Measurements from ENCODE around the gene ETF1.
A peak's percentile ranks its signal among the peaks of the same experiment; 100 is the strongest.

The ETF1 gene

DNA sequence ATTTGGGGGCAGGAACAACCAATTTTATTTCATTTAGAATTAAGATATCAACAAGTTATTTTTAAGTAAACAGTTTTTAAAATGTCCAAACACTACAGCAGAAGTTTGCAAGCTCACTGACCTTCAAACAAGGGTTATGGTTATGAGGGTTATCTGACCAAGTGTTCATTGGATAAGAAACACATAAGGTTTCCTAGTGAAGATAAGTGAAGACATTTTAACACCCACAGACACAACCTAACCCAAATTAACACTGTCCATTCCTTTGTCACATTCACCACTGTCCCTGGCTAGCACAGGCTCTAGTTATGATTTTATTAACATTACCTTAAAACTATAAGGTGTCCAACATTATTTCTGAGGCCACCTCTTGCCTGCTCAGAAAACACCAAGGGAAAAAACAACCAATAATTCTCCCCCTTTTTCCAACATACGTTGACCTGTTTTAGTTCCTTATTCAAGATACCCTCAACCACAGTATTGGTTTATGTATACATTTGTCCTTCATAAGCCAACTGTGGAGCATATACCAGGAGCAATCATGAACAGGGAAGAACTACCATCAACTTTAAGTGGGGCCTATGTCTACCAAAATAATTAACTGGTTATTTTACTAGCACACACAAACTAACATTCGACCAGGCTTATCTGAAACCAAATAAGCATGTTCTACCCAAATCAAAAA, 4.0 kb downstream of the ETF1 start:
- H3K27ac ChIP-seq = no peak overlapping the region
- TF ChIP-seq, protein P1, sequence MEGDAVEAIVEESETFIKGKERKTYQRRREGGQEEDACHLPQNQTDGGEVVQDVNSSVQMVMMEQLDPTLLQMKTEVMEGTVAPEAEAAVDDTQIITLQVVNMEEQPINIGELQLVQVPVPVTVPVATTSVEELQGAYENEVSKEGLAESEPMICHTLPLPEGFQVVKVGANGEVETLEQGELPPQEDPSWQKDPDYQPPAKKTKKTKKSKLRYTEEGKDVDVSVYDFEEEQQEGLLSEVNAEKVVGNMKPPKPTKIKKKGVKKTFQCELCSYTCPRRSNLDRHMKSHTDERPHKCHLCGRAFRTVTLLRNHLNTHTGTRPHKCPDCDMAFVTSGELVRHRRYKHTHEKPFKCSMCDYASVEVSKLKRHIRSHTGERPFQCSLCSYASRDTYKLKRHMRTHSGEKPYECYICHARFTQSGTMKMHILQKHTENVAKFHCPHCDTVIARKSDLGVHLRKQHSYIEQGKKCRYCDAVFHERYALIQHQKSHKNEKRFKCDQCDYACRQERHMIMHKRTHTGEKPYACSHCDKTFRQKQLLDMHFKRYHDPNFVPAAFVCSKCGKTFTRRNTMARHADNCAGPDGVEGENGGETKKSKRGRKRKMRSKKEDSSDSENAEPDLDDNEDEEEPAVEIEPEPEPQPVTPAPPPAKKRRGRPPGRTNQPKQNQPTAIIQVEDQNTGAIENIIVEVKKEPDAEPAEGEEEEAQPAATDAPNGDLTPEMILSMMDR (IDR thresholded peaks at IDR 0.05) = no peak
- TF ChIP-seq ZFX (IDR thresholded peaks at IDR 0.05; ENCODE audit: borderline replicate concordance) = no peak

DNA sequence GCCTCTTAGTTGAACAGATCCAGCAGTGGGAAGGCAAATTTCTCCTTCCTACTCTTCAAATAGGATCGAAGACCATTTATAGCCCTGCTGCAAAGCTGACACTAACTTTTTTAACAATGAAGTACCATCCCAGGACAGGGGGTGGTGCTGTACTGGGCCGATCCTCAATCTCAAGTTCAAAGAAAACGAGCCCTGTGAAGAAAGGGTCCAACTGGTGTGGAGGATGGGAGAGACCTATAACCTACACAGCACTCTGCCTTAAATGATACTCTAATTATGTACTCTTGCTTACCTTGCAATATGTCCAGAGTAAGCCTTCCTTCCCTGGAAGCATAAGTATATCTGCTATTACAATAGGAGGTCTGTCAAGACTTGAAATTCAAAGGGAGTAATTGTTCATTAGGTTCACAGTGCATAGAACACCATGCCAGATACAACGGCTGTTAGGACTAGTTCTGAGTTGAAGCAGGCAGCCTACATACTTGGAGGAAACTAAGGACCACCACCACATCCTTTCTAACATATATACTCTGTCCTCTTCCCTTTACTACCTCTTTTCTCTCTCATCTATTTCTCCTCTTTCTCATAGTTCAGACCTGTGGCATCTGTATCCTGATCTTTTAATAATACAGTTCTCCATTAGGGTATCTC, 6.2 kb downstream of the ETF1 start:
- TF ChIP-seq ZFX (IDR thresholded peaks at IDR 0.05; ENCODE audit: borderline replicate concordance) = no peak
- TF ChIP-seq, protein P1 (IDR thresholded peaks at IDR 0.05) = peak; percentile 47

GRCh38 chr5:138536215-138536614, 6.8 kb downstream of the ETF1 start:
- TF ChIP-seq ZFX (IDR thresholded peaks at IDR 0.05; ENCODE audit: borderline replicate concordance) = no peak
- TF ChIP-seq, protein P1 (IDR thresholded peaks at IDR 0.05) = no peak
- H3K27ac ChIP-seq = no peak overlapping the region

More for the DNA sequence above, 6.2 kb downstream of the ETF1 start:
- no peak overlapping the region for H3K27ac ChIP-seq

GRCh38 chr5:138533973-138534941, 8.8 kb downstream of the ETF1 start:
- TF ChIP-seq, protein P1 (IDR thresholded peaks at IDR 0.05) = no peak
- no peak for TF ChIP-seq ZFX (IDR thresholded peaks at IDR 0.05; ENCODE audit: borderline replicate concordance)
- no peak overlapping the region for H3K27ac ChIP-seq

DNA sequence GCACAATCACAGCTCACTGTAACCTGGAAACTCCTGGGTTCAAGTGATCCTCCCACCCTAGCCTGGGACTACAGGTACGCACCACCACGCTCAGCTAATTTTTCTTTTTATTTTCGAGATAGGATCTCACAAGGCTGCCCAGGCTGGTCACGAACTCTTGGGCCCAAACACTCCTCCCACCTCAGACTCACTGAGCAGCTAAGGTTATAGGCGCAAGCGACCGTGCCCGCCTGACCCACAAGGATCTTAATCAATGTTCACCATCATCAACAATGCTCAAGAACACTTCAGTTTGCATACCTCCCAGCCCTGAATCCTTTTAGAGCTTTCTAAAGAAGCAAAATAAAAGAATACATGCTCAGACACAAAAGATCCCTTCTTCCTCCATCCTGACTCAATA, 13.2 kb downstream of the ETF1 start:
- H3K27ac ChIP-seq = peak overlapping the region; percentile 45
- TF ChIP-seq ZFX (IDR thresholded peaks at IDR 0.05; ENCODE audit: borderline replicate concordance) = no peak
- TF ChIP-seq, protein P1 (IDR thresholded peaks at IDR 0.05) = no peak

GRCh38 chr5:138528744-138529469, 14.1 kb downstream of the ETF1 start:
- H3K27ac ChIP-seq = peak overlapping the region; percentile 45
- no peak for TF ChIP-seq ZFX (IDR thresholded peaks at IDR 0.05; ENCODE audit: borderline replicate concordance)
- TF ChIP-seq, protein P1 (IDR thresholded peaks at IDR 0.05) = no peak

Measured in 22Rv1 (cell line).